GM19467 (cell line): ENCODE measurements around the gene TCTN2.

Experiments
- ATAC-seq: cut with Tn5 transposase; IDR thresholded peaks from one replicate; pipeline ENCODE4 v1.9.1; 2021; ENCODE audit warnings: mild to moderate bottlenecking, moderate library complexity; ENCODE audit not compliant: unreplicated experiment

TCTN2 gene

GRCh38 chr12:123683964-123684363, 13.1 kb downstream of the TCTN2 start:
- no peak for ATAC-seq

- no peak for ATAC-seq
Observed at GRCh38 chr12:123686636-123687190, 15.8 kb downstream of the TCTN2 start.

DNA sequence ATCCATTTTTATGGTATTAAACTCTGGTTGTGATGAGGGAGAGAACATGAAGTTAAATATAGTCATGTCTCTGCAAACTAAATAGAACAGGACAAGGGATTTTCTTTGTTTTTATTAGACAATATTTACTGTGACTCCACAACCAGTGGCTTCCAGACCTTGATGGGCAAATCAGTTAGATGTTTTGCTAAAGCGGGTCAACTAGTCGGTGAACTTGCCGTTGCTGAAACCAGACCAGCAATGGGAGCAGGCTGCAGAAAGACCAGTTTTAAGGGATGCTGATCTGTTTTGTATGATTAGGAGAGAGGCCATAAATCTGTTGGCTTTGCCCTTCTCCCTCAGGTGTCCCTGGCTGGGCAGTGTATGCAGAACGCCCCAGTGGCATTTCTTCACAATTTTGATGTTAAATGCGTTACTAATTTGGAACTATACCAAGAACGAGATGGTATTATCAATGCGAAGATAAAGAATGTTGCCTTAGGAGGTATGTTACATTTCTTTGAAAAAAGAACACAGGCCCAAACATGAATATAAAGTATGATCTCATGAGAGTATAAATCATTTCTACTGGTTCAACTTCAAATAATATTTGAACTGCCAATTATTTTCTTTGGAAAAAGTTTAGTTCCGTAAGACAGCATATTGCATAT, 19.4 kb downstream of the TCTN2 start:
- ATAC-seq = no peak

GRCh38 chr12:123696207-123696606, 25.3 kb downstream of the TCTN2 start:
- no peak for ATAC-seq

GRCh38 chr12:123696646-123697045, 25.7 kb downstream of the TCTN2 start:
- ATAC-seq = no peak

DNA sequence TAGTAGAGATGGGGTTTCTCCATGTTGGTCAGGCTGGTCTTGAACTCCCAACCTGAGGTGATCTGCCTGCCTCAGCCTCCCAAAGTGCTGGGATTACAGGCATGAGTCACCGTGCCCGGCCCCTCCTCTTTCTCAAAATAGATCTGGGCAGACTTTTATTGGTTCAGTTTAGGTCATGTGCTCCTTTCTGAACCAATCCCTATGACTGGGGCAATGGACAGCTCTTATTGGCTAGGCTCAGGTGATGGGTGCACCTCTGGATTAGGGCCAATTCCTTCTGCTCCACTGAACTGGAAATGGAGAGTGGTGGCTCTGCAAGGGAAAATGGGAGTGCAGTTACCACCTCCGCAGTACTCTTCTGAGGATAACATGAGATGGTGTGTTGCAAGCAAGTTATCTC, 35.0 kb downstream of the TCTN2 start:
- no peak for ATAC-seq

GRCh38 chr12:123707466-123707865, 36.6 kb downstream of the TCTN2 start:
- ATAC-seq = no peak

DNA sequence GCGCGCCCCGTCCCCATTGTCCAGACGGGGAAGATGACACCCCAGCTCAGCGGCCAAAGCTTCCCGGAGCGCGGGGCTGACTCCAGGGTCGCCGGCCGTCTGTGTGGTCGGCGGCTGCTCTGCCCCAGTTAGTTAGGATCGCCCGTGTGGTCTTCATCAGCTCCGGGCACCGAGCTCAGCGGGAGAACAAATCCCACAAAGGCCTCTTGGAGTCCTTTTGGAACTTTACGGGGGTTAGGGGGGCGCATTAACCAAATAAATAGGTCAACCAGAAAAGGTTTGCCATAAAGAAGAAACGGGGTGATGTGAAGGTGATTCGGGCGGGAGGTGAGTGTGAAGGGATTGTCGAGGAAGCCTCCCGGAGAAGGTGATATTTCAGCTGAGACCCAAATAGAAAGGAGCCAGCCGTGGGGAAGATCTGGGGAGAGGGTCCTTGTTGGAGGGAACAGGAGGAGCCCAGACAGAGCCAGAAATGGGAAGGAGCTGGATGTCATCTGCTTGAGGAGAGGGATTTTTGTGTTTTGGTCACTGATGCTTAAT, 41.9 kb downstream of the TCTN2 start:
- ATAC-seq = no peak

DNA sequence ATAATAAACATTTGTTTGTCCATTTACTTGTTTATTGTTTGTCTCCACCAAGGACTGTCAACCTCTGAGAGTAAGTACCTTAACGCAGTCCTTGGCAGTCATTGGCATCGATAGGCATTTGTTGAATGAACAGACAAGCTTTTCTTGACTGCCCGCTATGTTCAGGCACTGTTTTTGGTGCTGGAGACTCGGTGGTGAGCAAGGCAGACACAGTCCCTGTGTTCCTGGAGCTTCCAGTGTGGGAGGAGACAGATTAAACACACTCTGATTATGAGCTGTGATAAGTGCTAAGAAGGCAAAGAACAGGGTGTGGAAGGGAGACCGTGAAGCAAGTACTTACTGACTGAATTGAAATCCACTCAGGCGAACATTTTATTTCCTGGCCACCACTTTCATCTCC, 42.5 kb downstream of the TCTN2 start:
- ATAC-seq = no peak

GRCh38 chr12:123713823-123714585, 43.1 kb downstream of the TCTN2 start:
- ATAC-seq = no peak

- ATAC-seq = no peak
Observed at GRCh38 chr12:123715195-123715594, 44.3 kb downstream of the TCTN2 start.

GRCh38 chr12:123717350-123717749, 46.4 kb downstream of the TCTN2 start:
- ATAC-seq = no peak

- no peak for ATAC-seq
Observed at GRCh38 chr12:123720141-123720814, 49.4 kb downstream of the TCTN2 start.

- ATAC-seq = no peak
Observed at GRCh38 chr12:123721245-123721644, 50.3 kb downstream of the TCTN2 start.

GRCh38 chr12:123723011-123723410, 52.1 kb downstream of the TCTN2 start:
- no peak for ATAC-seq

GRCh38 chr12:123723765-123724164, 52.9 kb downstream of the TCTN2 start:
- no peak for ATAC-seq

DNA sequence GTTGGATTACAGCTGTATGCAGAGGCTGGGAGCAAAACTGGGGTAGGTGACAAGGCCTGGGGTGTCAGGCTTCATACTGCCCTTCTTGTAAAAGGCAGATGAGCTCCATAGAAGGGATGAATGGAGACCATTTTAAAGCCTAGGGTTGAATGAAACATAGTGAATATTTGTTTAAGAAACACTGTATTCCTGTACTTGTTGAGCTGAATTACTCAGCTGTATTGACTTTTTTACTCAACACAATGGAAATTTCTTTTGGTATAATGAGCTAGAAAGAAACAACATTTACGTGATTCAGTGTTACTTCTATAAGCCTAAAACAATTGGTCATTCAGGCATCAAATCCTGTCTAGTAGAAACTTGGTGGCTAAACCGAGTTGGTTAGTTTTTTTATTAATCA, 55.3 kb downstream of the TCTN2 start:
- ATAC-seq = no peak

- no peak for ATAC-seq
Observed at GRCh38 chr12:123726962-123727361, 56.0 kb downstream of the TCTN2 start.

GRCh38 chr12:123727878-123728277, 57.0 kb downstream of the TCTN2 start:
- ATAC-seq = no peak

- ATAC-seq = no peak
Observed at GRCh38 chr12:123731596-123731995, 60.7 kb downstream of the TCTN2 start.

DNA sequence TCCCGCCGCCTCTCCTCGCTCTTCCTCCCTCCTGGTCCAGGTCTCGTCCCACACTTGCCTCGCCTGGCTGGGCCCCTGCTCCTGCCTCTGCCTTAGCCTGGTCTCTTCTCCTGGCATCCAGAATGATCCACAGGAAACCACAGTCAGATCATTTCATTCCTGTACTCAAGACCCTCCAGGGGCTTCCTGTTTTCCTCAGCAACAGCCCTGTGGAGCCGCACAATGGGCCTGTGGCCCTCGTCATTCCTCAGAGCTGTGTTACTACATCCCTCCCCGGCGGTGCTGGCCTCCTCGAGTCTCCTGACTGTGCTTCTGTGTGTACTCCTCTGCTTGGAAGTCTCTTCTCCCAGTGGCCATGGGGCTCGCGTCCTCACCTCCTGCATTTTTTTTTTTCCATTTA, 61.3 kb downstream of the TCTN2 start:
- no peak for ATAC-seq
